Stomach (tissue), 9 donors: ENCODE data around the gene FEZ2. TPM values are rescaled to one million over a fixed set of nuclear protein-coding genes. Genes with fewer than 3 reads are reported as not detected.

Experiments
- DNase-seq, 2 donors: peaks; one replicate each; pipeline versions ENCODE4 v3.0.0 to v3.0.0-alpha.2; 2013 to 2019
- H3K27ac ChIP-seq, 5 donors: fragments of 200-600 bp in 4 of 5; sonication (generic) in 4 of 5; one replicate each; pipeline ENCODE4 v1.5.1; 2013 to 2019; ENCODE audit warnings: mild to moderate bottlenecking in 1 of 5, moderate library complexity in 1 of 5
- H3K27me3 ChIP-seq, 3 donors: fragments of 200-600 bp; sonication (generic); one replicate each; pipeline ENCODE4 v1.5.1; 2017 to 2019; ENCODE audit warnings: mixed run types in 1 of 3
- H3K36me3 ChIP-seq, 4 donors: fragments of 200-600 bp; sonication (generic); 1 replicate in 3 of 4; 2 replicates in 1 of 4; pipeline ENCODE4 v1.5.1; 2016 to 2019
- H3K4me1 ChIP-seq, 4 donors: fragments of 200-600 bp; sonication (generic); one replicate each; pipeline ENCODE4 v1.5.1; 2016 to 2019
- H3K4me3 ChIP-seq, 4 donors: fragments of 200-600 bp; sonication (generic) in 3 of 4; one replicate each; pipeline ENCODE4 v1.5.1; 2016 to 2019; ENCODE audit warnings: mild to moderate bottlenecking in 1 of 4
- H3K9me3 ChIP-seq, 4 donors: fragments of 200-600 bp; sonication (generic); one replicate each; pipeline ENCODE4 v1.5.1; 2016 to 2019
- EP300 ChIP-seq: sonication (generic); formaldehyde crosslinking; IDR thresholded peaks from one replicate; pipeline ENCODE4 v1.6.1; 2017; ENCODE audit warnings: antibody characterized with exemption
- POLR2A ChIP-seq, 4 donors: fragments of 450-650 bp; IDR thresholded peaks; one replicate each; pipeline ENCODE4 v1.6.1; 2016; ENCODE audit warnings: antibody characterized with exemption in 4 of 4, control low read depth in 2 of 4, mild to moderate bottlenecking in 1 of 4, moderate library complexity in 1 of 4
- POLR2AphosphoS5 ChIP-seq, 3 donors: sonication (generic); formaldehyde crosslinking; IDR thresholded peaks; one replicate each; pipeline ENCODE4 v1.6.1; 2016; ENCODE audit warnings: antibody characterized with exemption in 3 of 3
- WGBS, 5 donors: extraction: QIAGEN DNeasy Blood & Tissue Kit in 3 of 5; methylation state at CpG; one replicate each; pipeline versions ENCODE4 v1.1.5 to v1.1.7; 2013 to 2018; 5-methylcytosine and 5-hydroxymethylcytosine counted together
- intact Hi-C: fragments of 100-400 bp; cut with DNase I; formaldehyde crosslinking; loops from one replicate; pipeline ENCODE4 v1.15.1; 2023; ENCODE audit warnings: low total_unique reads
- polyA plus RNA-seq, 3 donors: library from polyadenylated mRNA; stranded (reverse); fragments of 200-250 nt; gene quantifications; one replicate each; pipeline ENCODE4 v1.2.3, GENCODE V29; 2013
- total RNA-seq, 5 donors: library from RNA; depleted of rRNA; stranded (reverse); fragments of >200 nt; gene quantifications; one replicate each; pipeline versions ENCODE4 v1.1.0 to v1.2.3, GENCODE V29; 2014 to 2016
- TF ChIP-seq, protein P1 (sequence below), 7 experiments: fragments of 450-650 bp in 4 of 7; fragments of 200-600 bp in 3 of 7; sonication (generic) in 3 of 7; IDR thresholded peaks; one replicate each; pipeline ENCODE4 v1.5.1; 2016 to 2019; ENCODE audit warnings: antibody characterized with exemption in 7 of 7, control low read depth in 2 of 7, mild to moderate bottlenecking in 1 of 7
- donor health status: healthy with polysubstance abuse.
- donor health status: Bipolar disorder and iron deficiency.
- donor health status: healthy.

The FEZ2 gene
- total and polyA plus RNA-seq, 8 donors: 17.7 to 100.0 (median 25.8) TPM

DNA sequence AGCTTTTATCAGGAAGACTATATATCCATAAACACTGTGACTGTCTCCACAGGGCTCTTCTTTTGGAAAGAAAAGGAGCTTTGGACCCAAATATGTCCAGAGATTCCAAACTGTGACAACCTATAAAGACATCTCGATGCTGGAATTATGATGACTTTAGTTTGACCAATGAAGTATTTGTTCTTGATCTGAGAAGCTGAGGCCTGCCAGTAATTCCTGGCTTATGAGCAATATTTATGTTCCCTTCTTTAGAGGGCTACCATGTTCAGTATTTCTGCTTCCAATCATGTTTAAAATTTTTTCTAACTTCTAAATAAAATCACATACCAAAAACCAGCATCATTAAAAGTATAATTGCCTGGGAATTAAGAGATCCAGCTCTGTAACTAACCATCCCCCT, 41.1 kb downstream of the FEZ2 start:
- WGBS, 5 donors: 64 to 87% (median 72%) methylated on average over 1 of the region's 1 CpG
- H3K27ac ChIP-seq: no peak overlapping the region
- peaks cover 2 to 46% (median 41%) of the 10 kb centered on the region in 4 donors for H3K36me3 ChIP-seq
- intact Hi-C loops: no loop called here
- peaks cover 0 to 12% (median 1%) of the 10 kb centered on the region in 4 donors for H3K4me1 ChIP-seq
- H3K9me3 ChIP-seq: no peaks in the 10 kb centered on the region
- H3K4me3 ChIP-seq: no peak overlapping the region
- TF ChIP-seq POLR2A (IDR thresholded peaks at IDR 0.05) (no peak), POLR2AphosphoS5 (IDR thresholded peaks at IDR 0.05) (no peak), EP300 (no peak)
- TF ChIP-seq, protein P1, sequence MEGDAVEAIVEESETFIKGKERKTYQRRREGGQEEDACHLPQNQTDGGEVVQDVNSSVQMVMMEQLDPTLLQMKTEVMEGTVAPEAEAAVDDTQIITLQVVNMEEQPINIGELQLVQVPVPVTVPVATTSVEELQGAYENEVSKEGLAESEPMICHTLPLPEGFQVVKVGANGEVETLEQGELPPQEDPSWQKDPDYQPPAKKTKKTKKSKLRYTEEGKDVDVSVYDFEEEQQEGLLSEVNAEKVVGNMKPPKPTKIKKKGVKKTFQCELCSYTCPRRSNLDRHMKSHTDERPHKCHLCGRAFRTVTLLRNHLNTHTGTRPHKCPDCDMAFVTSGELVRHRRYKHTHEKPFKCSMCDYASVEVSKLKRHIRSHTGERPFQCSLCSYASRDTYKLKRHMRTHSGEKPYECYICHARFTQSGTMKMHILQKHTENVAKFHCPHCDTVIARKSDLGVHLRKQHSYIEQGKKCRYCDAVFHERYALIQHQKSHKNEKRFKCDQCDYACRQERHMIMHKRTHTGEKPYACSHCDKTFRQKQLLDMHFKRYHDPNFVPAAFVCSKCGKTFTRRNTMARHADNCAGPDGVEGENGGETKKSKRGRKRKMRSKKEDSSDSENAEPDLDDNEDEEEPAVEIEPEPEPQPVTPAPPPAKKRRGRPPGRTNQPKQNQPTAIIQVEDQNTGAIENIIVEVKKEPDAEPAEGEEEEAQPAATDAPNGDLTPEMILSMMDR (IDR thresholded peaks at IDR 0.05): no peak
- DNase-seq: no peak
- H3K27me3 ChIP-seq: no peaks in the 10 kb centered on the region

DNA sequence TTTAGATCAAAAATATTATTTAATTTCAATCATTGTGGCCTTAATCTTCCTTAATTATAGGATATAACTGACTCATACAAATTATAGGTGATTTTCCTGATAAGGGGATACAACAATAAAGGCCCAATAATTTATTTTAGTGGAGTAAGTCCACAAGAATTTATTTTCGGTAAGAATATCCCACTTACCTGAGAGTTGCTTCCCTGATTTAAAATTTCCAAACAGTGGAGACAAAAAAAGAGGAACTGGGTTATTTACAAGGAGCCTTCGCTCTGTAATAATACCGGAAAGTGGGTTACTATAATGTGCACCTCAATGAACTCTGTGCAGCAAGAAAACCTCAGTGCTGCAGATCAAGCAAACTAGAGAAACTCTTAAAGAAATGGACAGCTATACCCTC, 42.2 kb downstream of the FEZ2 start:
- Histone ChIP-seq H3K27ac (no peak overlapping the region), H3K4me1 (peaks cover 0 to 2% (median 0%) of the 10 kb centered on the region in 4 donors), H3K9me3 (no peaks in the 10 kb centered on the region), H3K36me3 (peaks cover 10 to 57% (median 51%) of the 10 kb centered on the region in 4 donors), H3K4me3 (no peak overlapping the region), H3K27me3 (no peaks in the 10 kb centered on the region)
- WGBS, 5 donors: 84 to 94% (median 91%) methylated on average over 3 of the region's 3 CpGs
- TF ChIP-seq POLR2A (IDR thresholded peaks at IDR 0.05) (no peak), POLR2AphosphoS5 (IDR thresholded peaks at IDR 0.05) (no peak), EP300 (no peak)
- TF ChIP-seq, protein P1 (IDR thresholded peaks at IDR 0.05): no peak
- intact Hi-C loops: no loop called here
- no peak for DNase-seq

DNA sequence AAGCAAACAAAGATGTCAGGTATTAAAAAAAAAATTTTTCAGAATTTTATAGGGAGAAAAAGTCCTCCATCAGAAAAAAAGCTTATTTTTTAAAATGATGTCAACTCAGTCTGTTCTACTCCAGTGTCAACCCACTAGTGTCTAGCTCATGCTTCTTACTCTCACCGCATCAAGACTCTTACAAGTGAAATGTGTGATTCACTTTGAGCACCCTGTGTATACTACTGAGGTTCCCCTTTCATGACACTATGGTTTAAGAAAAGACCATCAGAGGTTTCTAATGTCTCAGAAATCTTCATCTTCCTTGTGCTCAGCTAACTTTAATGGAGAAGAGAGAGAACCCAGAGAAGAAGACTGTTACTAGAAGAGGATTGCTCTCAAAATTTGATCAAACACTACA, 43.4 kb downstream of the FEZ2 start:
- no peak overlapping the region for H3K27ac ChIP-seq
- H3K36me3 ChIP-seq: peaks cover 15 to 64% (median 58%) of the 10 kb centered on the region in 4 donors
- no peak for DNase-seq
- H3K27me3 ChIP-seq: no peaks in the 10 kb centered on the region
- H3K4me1 ChIP-seq: peaks cover 0 to 4% (median 2%) of the 10 kb centered on the region in 4 donors
- TF ChIP-seq, protein P1 (IDR thresholded peaks at IDR 0.05): no peak
- no peaks in the 10 kb centered on the region for H3K9me3 ChIP-seq
- intact Hi-C loops: no loop called here
- WGBS, 5 donors: 95 to 100% (median 100%) methylated on average over 1 of the region's 1 CpG
- H3K4me3 ChIP-seq: no peak overlapping the region

- TF ChIP-seq, protein P1 (IDR thresholded peaks at IDR 0.05): no peak
- TF ChIP-seq POLR2AphosphoS5 (IDR thresholded peaks at IDR 0.05): no peak
- no peak for TF ChIP-seq POLR2A (IDR thresholded peaks at IDR 0.05)
- TF ChIP-seq EP300: no peak
- Histone ChIP-seq H3K36me3 (peaks cover 15 to 70% (median 63%) of the 10 kb centered on the region in 4 donors), H3K4me3 (no peak overlapping the region), H3K27ac (no peak overlapping the region), H3K4me1 (peaks cover 0 to 11% (median 6%) of the 10 kb centered on the region in 4 donors), H3K27me3 (no peaks in the 10 kb centered on the region), H3K9me3 (no peaks in the 10 kb centered on the region)
- 60 to 87% (median 80%) methylated on average over 4 of the region's 4 CpGs for WGBS, 5 donors
- no peak for DNase-seq
- intact Hi-C loops: no loop called here
Observed at GRCh38 chr2:36553683-36554082, 44.3 kb downstream of the FEZ2 start.
